ENCODE measurements around the gene AP2A1.

AP2A1 gene

GRCh38 chr19:49766007-49766929 is 533 bp upstream of the AP2A1 start:
- Histone ChIP-seq H3K27ac (ENCODE audit: low read depth, low read length) (peak overlapping the region; percentile 94), H3K9ac (ENCODE audit: low read length) (peak overlapping the region; percentile 73), H3K4me1 (ENCODE audit: control insufficient read depth, low read depth, low read length) (peaks cover 6% of the 10 kb centered on the region), H3K18ac (ENCODE audit: low read length) (peak overlapping the region; percentile 84), H2BK120ac (ENCODE audit: low read depth, low read length) (peak overlapping the region; percentile 79), H3K4me3 (ENCODE audit: low read length) (peak overlapping the region; percentile 0), H3K79me2 (ENCODE audit: control insufficient read depth, insufficient read depth, low read length) (peaks cover 17% of the 10 kb centered on the region), H3K56ac (ENCODE audit: low read length) (peak overlapping the region; percentile 75), H3K79me1 (ENCODE audit: low read length) (peaks cover 21% of the 10 kb centered on the region), H2BK15ac (replicated peaks; ENCODE audit: low read depth) (no peak overlapping the region), H3K4ac (ENCODE audit: low read depth, low read length) (peak overlapping the region; percentile 97), H3K36me3 (ENCODE audit: control insufficient read depth, insufficient read depth, low read length) (no peaks in the 10 kb centered on the region), H3K23ac (ENCODE audit: low read length) (no peak overlapping the region), H2BK5ac (ENCODE audit: low read length) (peak overlapping the region; percentile 82), H2AK5ac (ENCODE audit: low read length) (peak overlapping the region; percentile 65), H3K4me2 (ENCODE audit: low read length) (peak overlapping the region; percentile 64), H3K27me3 (ENCODE audit: insufficient read depth, low read length, poor library complexity) (no peaks in the 10 kb centered on the region), H4K5ac (ENCODE audit: low read length) (peak overlapping the region; percentile 98), H4K8ac (ENCODE audit: low read depth, low read length) (no peak overlapping the region)
- no CpG with 5 or more reads among the region's 53 CpGs for WGBS (ENCODE audit: extremely low coverage, insufficient coverage, low lambda C conversion rate)
- DNase-seq, result peak; percentile 100

GRCh38 chr19:49767381-49767780 is 580 bp downstream of the AP2A1 start:
- Histone ChIP-seq H3K9ac (ENCODE audit: low read length) (peak overlapping the region; percentile 87), H3K23ac (ENCODE audit: low read length) (no peak overlapping the region), H4K8ac (ENCODE audit: low read depth, low read length) (no peak overlapping the region), H2BK15ac (replicated peaks; ENCODE audit: low read depth) (no peak overlapping the region), H3K36me3 (ENCODE audit: control insufficient read depth, insufficient read depth, low read length) (no peaks in the 10 kb centered on the region), H2BK120ac (ENCODE audit: low read depth, low read length) (no peak overlapping the region), H4K5ac (ENCODE audit: low read length) (no peak overlapping the region), H2AK5ac (ENCODE audit: low read length) (no peak overlapping the region), H3K79me1 (ENCODE audit: low read length) (peaks cover 21% of the 10 kb centered on the region), H3K79me2 (ENCODE audit: control insufficient read depth, insufficient read depth, low read length) (peaks cover 17% of the 10 kb centered on the region), H3K4me2 (ENCODE audit: low read length) (peak overlapping the region; percentile 94), H3K4me1 (ENCODE audit: control insufficient read depth, low read depth, low read length) (peaks cover 4% of the 10 kb centered on the region), H3K56ac (ENCODE audit: low read length) (peak overlapping the region; percentile 91), H3K27me3 (ENCODE audit: insufficient read depth, low read length, poor library complexity) (no peaks in the 10 kb centered on the region), H3K27ac (ENCODE audit: low read depth, low read length) (no peak overlapping the region), H3K4me3 (ENCODE audit: low read length) (peak overlapping the region; percentile 87), H3K18ac (ENCODE audit: low read length) (peak overlapping the region; percentile 6), H3K4ac (ENCODE audit: low read depth, low read length) (no peak overlapping the region), H2BK5ac (ENCODE audit: low read length) (no peak overlapping the region)
- no CpG with 5 or more reads among the region's 9 CpGs for WGBS (ENCODE audit: extremely low coverage, insufficient coverage, low lambda C conversion rate)
- peak; percentile 29 for DNase-seq

- Histone ChIP-seq H2AK5ac (ENCODE audit: low read length) (no peak overlapping the region), H3K56ac (ENCODE audit: low read length) (peak overlapping the region; percentile 91), H3K4ac (ENCODE audit: low read depth, low read length) (no peak overlapping the region), H3K23ac (ENCODE audit: low read length) (peak overlapping the region; percentile 89), H2BK120ac (ENCODE audit: low read depth, low read length) (no peak overlapping the region), H3K9ac (ENCODE audit: low read length) (peak overlapping the region; percentile 87), H3K27me3 (ENCODE audit: insufficient read depth, low read length, poor library complexity) (no peaks in the 10 kb centered on the region), H3K27ac (ENCODE audit: low read depth, low read length) (no peak overlapping the region), H3K79me1 (ENCODE audit: low read length) (peaks cover 21% of the 10 kb centered on the region), H3K79me2 (ENCODE audit: control insufficient read depth, insufficient read depth, low read length) (peaks cover 17% of the 10 kb centered on the region), H3K18ac (ENCODE audit: low read length) (no peak overlapping the region), H2BK15ac (replicated peaks; ENCODE audit: low read depth) (no peak overlapping the region), H4K8ac (ENCODE audit: low read depth, low read length) (no peak overlapping the region), H4K5ac (ENCODE audit: low read length) (no peak overlapping the region), H3K4me2 (ENCODE audit: low read length) (peak overlapping the region; percentile 94), H2BK5ac (ENCODE audit: low read length) (no peak overlapping the region), H3K36me3 (ENCODE audit: control insufficient read depth, insufficient read depth, low read length) (no peaks in the 10 kb centered on the region), H3K4me3 (ENCODE audit: low read length) (no peak overlapping the region), H3K4me1 (ENCODE audit: control insufficient read depth, low read depth, low read length) (peaks cover 4% of the 10 kb centered on the region)
- WGBS (ENCODE audit: extremely low coverage, insufficient coverage, low lambda C conversion rate), result no CpG with 5 or more reads among the region's 12 CpGs
- no peak for DNase-seq
These were observed 1.3 kb downstream of the AP2A1 start for GRCh38 chr19:49767967-49768581.

- peaks cover 21% of the 10 kb centered on the region for H3K79me1 ChIP-seq (ENCODE audit: low read length)
- H3K9ac ChIP-seq (ENCODE audit: low read length), result no peak overlapping the region
- H3K56ac ChIP-seq (ENCODE audit: low read length), result no peak overlapping the region
- H3K4me3 ChIP-seq (ENCODE audit: low read length), result no peak overlapping the region
- H2AK5ac ChIP-seq (ENCODE audit: low read length), result no peak overlapping the region
- no peaks in the 10 kb centered on the region for H3K27me3 ChIP-seq (ENCODE audit: insufficient read depth, low read length, poor library complexity)
- peaks cover 3% of the 10 kb centered on the region for H3K4me1 ChIP-seq (ENCODE audit: control insufficient read depth, low read depth, low read length)
- no peak overlapping the region for H3K18ac ChIP-seq (ENCODE audit: low read length)
- no peak overlapping the region for H3K4me2 ChIP-seq (ENCODE audit: low read length)
- no peak overlapping the region for H2BK15ac ChIP-seq (replicated peaks; ENCODE audit: low read depth)
- no peak overlapping the region for H3K27ac ChIP-seq (ENCODE audit: low read depth, low read length)
- H2BK120ac ChIP-seq (ENCODE audit: low read depth, low read length), result no peak overlapping the region
- WGBS (ENCODE audit: extremely low coverage, insufficient coverage, low lambda C conversion rate), result no CpG with 5 or more reads among the region's 8 CpGs
- H4K5ac ChIP-seq (ENCODE audit: low read length), result no peak overlapping the region
- no peak overlapping the region for H3K4ac ChIP-seq (ENCODE audit: low read depth, low read length)
- H3K79me2 ChIP-seq (ENCODE audit: control insufficient read depth, insufficient read depth, low read length), result peaks cover 17% of the 10 kb centered on the region
- DNase-seq, result no peak
- no peak overlapping the region for H4K8ac ChIP-seq (ENCODE audit: low read depth, low read length)
- H3K23ac ChIP-seq (ENCODE audit: low read length), result no peak overlapping the region
- no peaks in the 10 kb centered on the region for H3K36me3 ChIP-seq (ENCODE audit: control insufficient read depth, insufficient read depth, low read length)
- no peak overlapping the region for H2BK5ac ChIP-seq (ENCODE audit: low read length)
These were observed 3.7 kb downstream of the AP2A1 start for GRCh38 chr19:49770529-49770928.

- Histone ChIP-seq H3K27me3 (ENCODE audit: insufficient read depth, low read length, poor library complexity) (no peaks in the 10 kb centered on the region), H2BK120ac (ENCODE audit: low read depth, low read length) (no peak overlapping the region), H3K36me3 (ENCODE audit: control insufficient read depth, insufficient read depth, low read length) (no peaks in the 10 kb centered on the region), H3K4me3 (ENCODE audit: low read length) (no peak overlapping the region), H2BK5ac (ENCODE audit: low read length) (no peak overlapping the region), H2AK5ac (ENCODE audit: low read length) (no peak overlapping the region), H3K4me1 (ENCODE audit: control insufficient read depth, low read depth, low read length) (no peaks in the 10 kb centered on the region), H3K18ac (ENCODE audit: low read length) (no peak overlapping the region), H3K4me2 (ENCODE audit: low read length) (no peak overlapping the region), H4K5ac (ENCODE audit: low read length) (no peak overlapping the region), H4K8ac (ENCODE audit: low read depth, low read length) (no peak overlapping the region), H3K9ac (ENCODE audit: low read length) (no peak overlapping the region), H3K79me1 (ENCODE audit: low read length) (peaks cover 24% of the 10 kb centered on the region), H3K56ac (ENCODE audit: low read length) (no peak overlapping the region), H3K4ac (ENCODE audit: low read depth, low read length) (no peak overlapping the region), H3K23ac (ENCODE audit: low read length) (no peak overlapping the region), H3K79me2 (ENCODE audit: control insufficient read depth, insufficient read depth, low read length) (peaks cover 17% of the 10 kb centered on the region), H2BK15ac (replicated peaks; ENCODE audit: low read depth) (no peak overlapping the region), H3K27ac (ENCODE audit: low read depth, low read length) (no peak overlapping the region)
- no CpG with 5 or more reads among the region's 13 CpGs for WGBS (ENCODE audit: extremely low coverage, insufficient coverage, low lambda C conversion rate)
- no peak for DNase-seq
These were observed 4.9 kb downstream of the AP2A1 start for GRCh38 chr19:49771674-49772139.
